H9 (cell line): ENCODE measurements around the gene PLAC1. TPM values are rescaled to one million over a fixed set of nuclear protein-coding genes. Genes with fewer than 3 reads are reported as not detected.

ENCODE experiments used
- DNase-seq: peaks from one replicate; pipeline ENCODE4 v3.0.0-alpha.2; 2017
- H2AFZ ChIP-seq: one replicate; pipeline ENCODE4 v1.6.1; 2013; ENCODE audit warnings: mild to moderate bottlenecking, low read length, control low read depth, moderate library complexity
- H2AK5ac ChIP-seq: 2 replicates; pipeline ENCODE4 v1.6.1; 2013; ENCODE audit warnings: low read length, control low read depth, mixed read lengths; ENCODE audit not compliant: insufficient read length
- H2BK120ac ChIP-seq: one replicate; pipeline ENCODE4 v1.6.1; 2013; ENCODE audit warnings: low read depth, mild to moderate bottlenecking, low read length, control low read depth, inconsistent platforms; ENCODE audit not compliant: poor library complexity, severe bottlenecking
- H2BK12ac ChIP-seq: 2 replicates; pipeline ENCODE4 v1.6.1; 2013; ENCODE audit warnings: low read length, control low read depth, mixed read lengths, low read depth; ENCODE audit not compliant: insufficient read length
- H2BK15ac ChIP-seq: 2 replicates; pipeline ENCODE4 v1.6.1; 2013; ENCODE audit warnings: low read depth, low read length, control low read depth
- H2BK20ac ChIP-seq: one replicate; pipeline ENCODE4 v1.6.1; 2013; ENCODE audit warnings: low read depth, mild to moderate bottlenecking, low read length, control low read depth, inconsistent platforms; ENCODE audit not compliant: poor library complexity, severe bottlenecking
- H2BK5ac ChIP-seq: 2 replicates; pipeline ENCODE4 v1.6.1; 2013; ENCODE audit warnings: low read length, control low read depth, mixed read lengths; ENCODE audit not compliant: insufficient read length
- H3K14ac ChIP-seq: 2 replicates; pipeline ENCODE4 v1.6.1; 2013; ENCODE audit warnings: low read length, control low read depth; ENCODE audit not compliant: insufficient read depth
- H3K18ac ChIP-seq: 2 replicates; pipeline ENCODE4 v1.6.1; 2013; ENCODE audit warnings: low read depth, mild to moderate bottlenecking, mixed read lengths, low read length, control low read depth; ENCODE audit not compliant: insufficient read length
- H3K23ac ChIP-seq: 2 replicates; pipeline ENCODE4 v1.6.1; 2013; ENCODE audit warnings: low read length, control low read depth, mixed read lengths, low read depth; ENCODE audit not compliant: insufficient read length
- H3K23me2 ChIP-seq: 2 replicates; pipeline ENCODE4 v1.6.1; 2013; ENCODE audit warnings: low read depth, mild to moderate bottlenecking, mixed read lengths, low read length, control low read depth; ENCODE audit not compliant: insufficient read length, poor library complexity, severe bottlenecking
- H3K27ac ChIP-seq: 2 replicates; pipeline ENCODE4 v1.5.1; 2013; ENCODE audit warnings: low read length, control low read depth, mixed read lengths, low read depth; ENCODE audit not compliant: insufficient read length
- H3K27me3 ChIP-seq: 2 replicates; pipeline ENCODE4 v1.6.1; 2013; ENCODE audit warnings: low read length, control low read depth, inconsistent platforms; ENCODE audit not compliant: insufficient read depth
- H3K4ac ChIP-seq: 2 replicates; pipeline ENCODE4 v1.6.1; 2013; ENCODE audit warnings: low read depth, mild to moderate bottlenecking, control low read depth, inconsistent platforms, low read length, moderate library complexity
- H3K4me1 ChIP-seq: 2 replicates; pipeline ENCODE4 v1.6.1; 2013; ENCODE audit warnings: low read length, control low read depth, inconsistent platforms; ENCODE audit not compliant: insufficient read depth
- H3K4me2 ChIP-seq: 2 replicates; pipeline ENCODE4 v1.6.1; 2013; ENCODE audit warnings: low read length, control low read depth, mixed read lengths; ENCODE audit not compliant: insufficient read length, insufficient read depth
- H3K56ac ChIP-seq: 2 replicates; pipeline ENCODE4 v1.6.1; 2013; ENCODE audit warnings: low read depth, mild to moderate bottlenecking, mixed read lengths, low read length, control low read depth; ENCODE audit not compliant: insufficient read length
- H3K79me1 ChIP-seq: 2 replicates; pipeline ENCODE4 v1.6.1; 2013; ENCODE audit warnings: low read depth, mild to moderate bottlenecking, moderate library complexity, low read length, control low read depth, inconsistent platforms; ENCODE audit not compliant: insufficient read depth, poor library complexity, severe bottlenecking
- H3K79me2 ChIP-seq: 2 replicates; pipeline ENCODE4 v1.6.1; 2013; ENCODE audit warnings: low read length, control low read depth, inconsistent platforms; ENCODE audit not compliant: insufficient read depth
- H3K9ac ChIP-seq: 2 replicates; pipeline ENCODE4 v1.6.1; 2013; ENCODE audit warnings: low read length, control low read depth, mixed read lengths; ENCODE audit not compliant: insufficient read length; ENCODE audit errors: extremely low read depth
- H3K9me3 ChIP-seq: one replicate; pipeline ENCODE4 v1.6.1; 2013; ENCODE audit warnings: low read depth, low read length, inconsistent platforms; ENCODE audit not compliant: control insufficient read depth
- H3T11ph ChIP-seq: one replicate; pipeline ENCODE4 v1.6.1; 2013; ENCODE audit warnings: mild to moderate bottlenecking, low read length, control low read depth, inconsistent platforms
- H4K20me1 ChIP-seq: one replicate; pipeline ENCODE4 v1.6.1; 2013; ENCODE audit not compliant: control insufficient read depth, insufficient read length, insufficient read depth
- H4K5ac ChIP-seq: 2 replicates; pipeline ENCODE4 v1.6.1; 2013; ENCODE audit warnings: low read depth, mild to moderate bottlenecking, mixed read lengths, low read length, control low read depth; ENCODE audit not compliant: insufficient read length
- H4K8ac ChIP-seq: replicated peaks from 2 replicates; pipeline ENCODE4 v1.6.1; 2013; ENCODE audit warnings: low read length, control low read depth, mixed read lengths, low read depth; ENCODE audit not compliant: insufficient read length
- H4K91ac ChIP-seq: 2 replicates; pipeline ENCODE4 v1.6.1; 2013; ENCODE audit warnings: low read depth, mild to moderate bottlenecking, moderate library complexity, mixed read lengths, low read length, control low read depth; ENCODE audit not compliant: insufficient read length
- H3K27ac Mint-ChIP-seq, 3 experiments: 2 replicates in 2 of 3; 3 replicates in 1 of 3; pipeline ENCODE4 v1.8.0; 2020 to 2021; ENCODE audit warnings: mixed read lengths in 3 of 3, mild to moderate bottlenecking in 1 of 3, moderate library complexity in 1 of 3
- H3K27me3 Mint-ChIP-seq: 2 replicates; pipeline ENCODE4 v1.8.0; 2021; ENCODE audit warnings: low read depth, mild to moderate bottlenecking, moderate library complexity, mixed read lengths
- H3K36me3 Mint-ChIP-seq, 3 experiments: 2 replicates in 2 of 3; 3 replicates in 1 of 3; pipeline ENCODE4 v1.8.0; 2020 to 2021; ENCODE audit warnings: low read depth in 3 of 3, mixed read lengths in 3 of 3; ENCODE audit not compliant: insufficient read depth in 1 of 3
- H3K4me1 Mint-ChIP-seq, 2 experiments: 2 replicates each; pipeline ENCODE4 v1.8.0; 2020; ENCODE audit warnings: mixed read lengths in 2 of 2
- H3K4me3 Mint-ChIP-seq, 2 experiments: 2 replicates in 1 of 2; 3 replicates in 1 of 2; pipeline ENCODE4 v1.8.0; 2020 to 2021; ENCODE audit warnings: mild to moderate bottlenecking in 2 of 2, mixed read lengths in 2 of 2, moderate library complexity in 1 of 2
- H3K9me3 Mint-ChIP-seq, 2 experiments: 2 replicates in 1 of 2; 3 replicates in 1 of 2; pipeline ENCODE4 v1.8.0; 2020; ENCODE audit warnings: mild to moderate bottlenecking in 2 of 2, mixed read lengths in 2 of 2, moderate library complexity in 1 of 2
- WGBS: extraction: QIAGEN DNeasy Blood & Tissue Kit; methylation state at CpG from one replicate; pipeline ENCODE4 v1.1.7; 2013; ENCODE audit warnings: missing lambda C conversion rate, low lambda C conversion rate, mixed read lengths; ENCODE audit not compliant: insufficient read length; ENCODE audit errors: extremely low coverage; 5-methylcytosine and 5-hydroxymethylcytosine counted together
- total RNA-seq: library from RNA; stranded (reverse); gene quantifications from 2 replicates; pipeline ENCODE4 v1.2.1, GENCODE V29; 2021
- TF ChIP-seq, protein P1 (sequence below): fragments of 200-600 bp; sonication (generic); conservative IDR thresholded peaks from 3 replicates; pipeline ENCODE4 v1.8.0; 2021; ENCODE audit warnings: antibody characterized with exemption, mild to moderate bottlenecking

The PLAC1 gene
- total RNA-seq, 1 experiment from 2014 or later = 0.68 TPM

DNA sequence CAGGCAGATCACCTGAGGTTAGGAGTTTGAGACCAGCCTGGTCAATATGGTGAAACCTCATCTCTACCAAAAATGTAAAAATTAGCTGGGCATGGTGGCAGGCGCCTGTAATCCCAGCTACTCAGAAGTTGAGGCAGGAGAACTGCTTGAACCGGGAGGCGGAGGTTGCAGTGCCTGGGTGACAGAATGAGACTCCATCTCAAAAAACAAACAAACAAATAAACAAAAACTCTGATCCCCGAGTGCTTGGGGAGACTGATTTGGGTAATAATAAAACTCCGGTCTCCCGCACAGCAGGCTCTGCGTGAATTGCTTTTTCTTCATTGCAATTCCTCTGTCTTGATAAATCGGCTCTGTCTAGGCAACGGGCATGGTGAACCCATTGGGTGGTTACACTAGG is 124.9 kb downstream of the PLAC1 start:
- H3K23ac ChIP-seq = no peak overlapping the region
- no peak overlapping the region for H4K5ac ChIP-seq
- H4K91ac ChIP-seq = no peak overlapping the region
- no peak overlapping the region; a peak in 1 of 5 replicates for H3K4me3 Mint-ChIP-seq
- peak overlapping the region in 2 of 3 experiments; percentile 4 to 78; a peak in 2 of 7 replicates for H3K27ac Mint-ChIP-seq
- no peak overlapping the region for H3T11ph ChIP-seq
- H3K4me2 ChIP-seq = no peak overlapping the region
- H3K27me3 Mint-ChIP-seq = peaks cover 19% of the 10 kb centered on the region
- H3K23me2 ChIP-seq = peaks cover 3% of the 10 kb centered on the region
- no peak overlapping the region for H3K56ac ChIP-seq
- no peaks in the 10 kb centered on the region; the same call in 1 of the 2 replicates for H3K27me3 ChIP-seq
- H3K4me1 ChIP-seq = no peaks in the 10 kb centered on the region; the same call in 1 of the 2 replicates
- H3K18ac ChIP-seq = no peak overlapping the region
- no peaks in the 10 kb centered on the region for H4K20me1 ChIP-seq
- DNase-seq = no peak
- H2BK12ac ChIP-seq = no peak overlapping the region
- no CpG with 5 or more reads among the region's 9 CpGs for WGBS
- H2BK20ac ChIP-seq = no peak overlapping the region
- H2AK5ac ChIP-seq = no peak overlapping the region
- no peak overlapping the region for H3K4ac ChIP-seq
- H2BK5ac ChIP-seq = no peak overlapping the region
- no peak overlapping the region for H3K14ac ChIP-seq
- peaks cover 19 to 37% of the 10 kb centered on the region in 2 experiments for H3K4me1 Mint-ChIP-seq
- H3K79me1 ChIP-seq = no peaks in the 10 kb centered on the region
- TF ChIP-seq, protein P1, sequence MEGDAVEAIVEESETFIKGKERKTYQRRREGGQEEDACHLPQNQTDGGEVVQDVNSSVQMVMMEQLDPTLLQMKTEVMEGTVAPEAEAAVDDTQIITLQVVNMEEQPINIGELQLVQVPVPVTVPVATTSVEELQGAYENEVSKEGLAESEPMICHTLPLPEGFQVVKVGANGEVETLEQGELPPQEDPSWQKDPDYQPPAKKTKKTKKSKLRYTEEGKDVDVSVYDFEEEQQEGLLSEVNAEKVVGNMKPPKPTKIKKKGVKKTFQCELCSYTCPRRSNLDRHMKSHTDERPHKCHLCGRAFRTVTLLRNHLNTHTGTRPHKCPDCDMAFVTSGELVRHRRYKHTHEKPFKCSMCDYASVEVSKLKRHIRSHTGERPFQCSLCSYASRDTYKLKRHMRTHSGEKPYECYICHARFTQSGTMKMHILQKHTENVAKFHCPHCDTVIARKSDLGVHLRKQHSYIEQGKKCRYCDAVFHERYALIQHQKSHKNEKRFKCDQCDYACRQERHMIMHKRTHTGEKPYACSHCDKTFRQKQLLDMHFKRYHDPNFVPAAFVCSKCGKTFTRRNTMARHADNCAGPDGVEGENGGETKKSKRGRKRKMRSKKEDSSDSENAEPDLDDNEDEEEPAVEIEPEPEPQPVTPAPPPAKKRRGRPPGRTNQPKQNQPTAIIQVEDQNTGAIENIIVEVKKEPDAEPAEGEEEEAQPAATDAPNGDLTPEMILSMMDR = no peak
- H2AFZ ChIP-seq = no peak overlapping the region
- H3K9me3 Mint-ChIP-seq = peaks cover 8 to 76% of the 10 kb centered on the region in 2 experiments
- H3K79me2 ChIP-seq = no peaks in the 10 kb centered on the region
- H2BK120ac ChIP-seq = no peak overlapping the region
- no peak overlapping the region for H4K8ac ChIP-seq
- peaks cover 0 to 10% (median 4%) of the 10 kb centered on the region in 3 experiments; a peak in 5 of 7 replicates for H3K36me3 Mint-ChIP-seq
- no peak overlapping the region for H3K9ac ChIP-seq
- H2BK15ac ChIP-seq = no peak overlapping the region
- no peak overlapping the region for H3K27ac ChIP-seq
- H3K9me3 ChIP-seq = peaks cover 9% of the 10 kb centered on the region
